GOT3 (cell line): Measurements from ENCODE around the gene MYMK.

Experiments used
- DNase-seq: peaks from one replicate; lab custom pipeline; 2025; ENCODE audit warnings: mixed read lengths; lab: John Stamatoyannopoulos, UW

Gene MYMK

DNA sequence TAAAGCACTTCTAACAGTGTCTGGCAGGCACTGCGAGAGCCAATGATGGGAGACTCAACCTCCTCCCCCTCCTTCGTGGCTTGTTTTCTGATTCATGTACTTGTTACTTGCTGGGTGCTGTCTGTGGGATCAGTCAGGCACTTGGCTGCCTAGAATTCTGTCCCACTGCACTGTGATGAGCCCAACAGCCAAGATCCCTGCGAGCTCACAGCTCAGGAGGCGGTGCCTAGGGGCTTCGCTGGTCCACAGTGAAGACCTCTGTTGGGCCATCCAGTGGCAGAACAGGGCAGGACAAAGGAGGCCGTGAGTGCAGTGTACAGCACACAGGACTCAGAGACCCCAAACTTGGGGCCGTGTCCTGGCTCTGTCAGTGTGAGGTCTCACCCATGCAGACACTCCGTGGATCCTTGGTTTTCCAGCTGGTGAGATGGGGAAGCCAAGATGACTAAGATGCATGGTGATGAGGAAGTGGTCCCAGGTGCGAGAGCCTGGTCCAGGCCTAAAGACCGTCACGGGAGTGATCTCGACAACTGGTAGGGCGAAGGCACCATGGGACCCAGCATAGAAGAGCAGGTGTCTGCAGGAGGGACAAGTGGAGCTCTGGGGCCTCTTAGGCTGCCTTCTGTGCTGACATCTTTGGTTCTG lies 19.5 kb downstream of the MYMK start:
- no peak for DNase-seq

DNA sequence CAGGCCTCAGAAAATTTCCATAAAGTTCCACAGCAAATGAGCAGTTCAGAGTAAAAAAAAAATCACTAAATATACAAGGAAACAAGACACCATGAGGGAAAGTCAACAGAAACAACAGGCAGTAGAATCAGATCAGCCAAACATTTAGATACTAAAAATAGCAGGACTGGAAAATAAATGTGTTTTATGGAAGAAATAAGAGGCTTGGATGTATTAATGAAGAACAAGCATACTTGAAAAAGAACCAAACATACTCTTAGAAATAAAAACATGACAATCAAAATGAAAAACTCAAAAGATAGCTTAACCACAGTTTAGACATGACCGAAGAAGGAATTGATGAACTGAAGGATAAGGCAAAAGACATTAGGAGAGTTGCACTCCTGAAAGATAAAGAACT lies 22.6 kb downstream of the MYMK start:
- no peak for DNase-seq

GRCh38 chr9:133499892-133500270 lies 24.9 kb downstream of the MYMK start:
- DNase-seq, result no peak

DNA sequence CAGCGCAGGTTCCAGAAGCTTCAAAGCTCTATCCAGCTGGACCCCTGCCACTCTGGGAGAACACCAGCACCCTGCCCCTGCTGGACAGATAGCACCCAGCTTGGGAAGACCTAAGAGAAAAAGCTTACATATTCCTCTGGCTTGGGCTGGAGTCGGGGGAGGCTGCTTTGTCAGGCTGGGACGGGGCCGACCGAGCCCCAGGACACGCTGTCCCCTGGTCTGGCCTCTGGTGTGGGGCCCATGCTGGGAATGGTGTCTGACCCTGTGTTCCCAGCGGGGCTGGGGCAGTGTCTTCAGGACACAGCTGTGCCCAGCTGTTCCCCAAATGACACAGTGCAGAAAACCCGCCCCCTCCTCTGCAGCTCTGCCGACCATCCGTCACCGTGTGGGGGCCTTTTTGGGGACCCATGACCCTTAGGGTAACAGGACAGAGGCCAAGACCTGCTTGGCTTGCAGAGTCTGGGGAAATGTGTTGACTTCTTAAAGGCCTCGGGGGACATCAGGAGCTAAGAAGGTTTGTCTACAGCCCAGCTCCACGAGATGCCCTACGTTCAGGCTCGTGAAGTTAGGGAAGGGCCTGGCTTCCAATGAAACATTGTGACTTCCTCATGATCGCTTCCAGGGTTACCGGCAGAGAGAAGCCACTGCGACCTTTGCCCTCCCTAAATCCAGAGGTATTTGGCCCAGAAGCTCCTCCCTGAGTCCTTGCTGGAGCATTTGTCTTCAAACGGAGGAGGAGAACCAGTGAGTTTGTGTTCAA lies 25.4 kb downstream of the MYMK start:
- no peak for DNase-seq

DNA sequence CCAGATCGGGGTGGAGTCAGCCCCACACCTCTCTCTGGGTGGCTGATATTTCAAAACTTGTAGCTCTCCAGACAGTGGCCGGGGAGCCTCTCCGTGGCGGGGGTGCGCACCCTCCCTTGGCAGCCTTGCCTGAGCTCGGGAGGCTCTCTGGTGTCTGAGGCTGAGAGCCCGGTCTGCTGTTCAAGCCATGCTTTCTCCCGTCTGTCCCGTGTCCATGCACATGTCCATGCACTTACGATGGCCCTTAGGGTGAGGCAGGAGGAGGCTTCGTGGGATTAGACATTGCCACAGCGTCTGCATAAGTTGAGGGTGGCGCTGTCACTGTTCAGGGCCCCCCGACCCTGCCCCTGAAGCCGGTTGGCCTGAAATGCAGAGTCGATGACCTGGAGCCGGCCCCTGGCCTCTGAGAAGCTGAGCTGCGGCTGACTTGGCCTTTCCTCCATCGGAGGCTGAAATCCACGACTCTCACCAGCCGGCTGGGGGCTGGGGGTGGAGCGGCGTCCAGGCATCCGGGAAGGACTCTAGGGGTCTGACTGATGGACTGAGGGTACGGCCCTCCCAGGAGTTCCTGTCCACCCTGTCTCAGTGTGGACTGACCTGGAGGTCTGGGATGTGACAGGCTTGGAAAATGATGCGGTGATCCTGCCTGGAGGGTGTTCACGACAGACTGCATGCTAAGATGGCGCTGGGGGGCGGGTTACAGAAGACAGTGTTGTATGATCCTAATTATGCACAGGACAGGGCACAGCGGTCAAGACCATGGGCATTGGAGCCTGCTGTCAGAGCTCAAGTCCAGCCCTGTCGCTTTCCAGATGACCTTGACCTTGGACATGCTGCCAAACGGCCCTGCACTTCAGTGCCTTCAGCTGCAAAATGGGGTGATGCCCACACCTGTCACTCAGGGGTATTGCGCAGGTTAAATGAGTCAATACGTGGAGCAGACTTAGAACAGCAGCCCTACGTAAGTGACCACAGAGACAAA lies 27.6 kb downstream of the MYMK start:
- DNase-seq, result no peak

GRCh38 chr9:133495327-133496293 lies 29.1 kb downstream of the MYMK start:
- DNase-seq, result no peak

GRCh38 chr9:133494636-133495326 lies 30.0 kb downstream of the MYMK start:
- no peak for DNase-seq

GRCh38 chr9:133493845-133494540 lies 30.8 kb downstream of the MYMK start:
- no peak for DNase-seq

DNA sequence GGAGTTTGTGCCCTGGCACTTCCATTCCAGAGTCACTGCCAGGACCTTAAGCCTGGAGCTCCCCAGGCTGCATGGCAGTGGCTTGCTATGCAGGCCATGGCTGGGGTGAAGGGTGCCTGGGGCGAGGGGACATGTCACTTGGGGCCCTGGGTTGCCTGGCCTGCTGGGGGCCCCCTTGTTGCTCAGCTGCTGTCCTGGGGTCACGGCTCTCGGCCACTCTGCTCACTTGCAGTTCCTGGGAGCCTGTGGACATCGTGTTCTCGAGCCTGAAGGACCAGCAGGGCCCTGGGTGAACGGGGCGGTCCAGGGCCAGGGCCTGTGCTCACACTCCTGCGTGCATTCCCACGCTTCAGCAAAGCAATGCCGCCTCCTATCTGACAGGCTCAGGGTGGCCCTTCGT lies 31.3 kb downstream of the MYMK start:
- no peak for DNase-seq

DNA sequence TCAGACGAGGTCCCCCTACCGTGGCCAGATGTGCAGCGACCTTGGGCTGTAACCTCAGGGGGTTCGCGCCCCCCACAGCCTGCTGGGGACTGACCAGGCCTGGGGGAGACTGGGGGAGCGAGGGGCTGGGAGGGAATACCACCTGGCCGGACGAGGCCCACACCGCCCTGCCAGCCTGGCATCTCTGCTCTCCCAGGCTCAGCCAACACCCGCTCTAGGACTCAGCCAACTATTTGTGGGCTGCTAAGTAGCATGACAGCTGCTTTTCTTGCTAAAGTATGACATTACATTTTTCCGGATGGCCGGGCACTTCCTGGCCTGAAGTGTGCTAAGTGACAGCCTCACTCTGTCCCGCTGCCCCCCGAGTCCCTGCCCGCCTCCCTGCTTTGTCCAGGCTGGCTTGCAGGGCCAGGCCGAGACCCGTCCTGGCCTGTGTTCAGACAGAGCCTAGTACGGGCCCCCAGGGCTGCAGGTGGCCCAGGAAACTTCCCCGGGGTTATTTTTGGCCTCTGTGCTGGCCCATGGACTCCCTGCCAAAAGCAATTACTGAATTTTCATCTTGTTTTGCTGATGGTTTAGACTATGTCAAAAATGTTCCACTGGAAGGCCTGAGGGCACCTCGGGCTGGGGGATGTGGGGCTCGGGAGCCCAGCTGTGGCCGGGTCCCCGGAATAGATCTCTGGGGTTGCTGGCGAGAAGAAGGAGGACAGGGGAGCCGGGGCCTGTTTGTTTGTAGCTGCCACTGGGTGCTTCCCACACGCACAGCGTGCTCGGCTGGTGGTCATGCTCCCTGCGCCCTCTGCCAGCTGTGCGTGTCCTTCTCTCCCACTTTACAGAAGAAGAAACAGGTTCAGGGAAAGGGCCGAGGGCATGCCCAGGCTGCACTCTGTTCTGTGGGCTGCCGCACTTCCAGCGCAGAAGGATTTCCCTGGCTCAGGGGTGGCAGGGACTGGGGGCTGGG lies 32.4 kb downstream of the MYMK start:
- no peak for DNase-seq

- DNase-seq, result no peak
Measured at GRCh38 chr9:133491656-133491925, 33.2 kb downstream of the MYMK start.

DNA sequence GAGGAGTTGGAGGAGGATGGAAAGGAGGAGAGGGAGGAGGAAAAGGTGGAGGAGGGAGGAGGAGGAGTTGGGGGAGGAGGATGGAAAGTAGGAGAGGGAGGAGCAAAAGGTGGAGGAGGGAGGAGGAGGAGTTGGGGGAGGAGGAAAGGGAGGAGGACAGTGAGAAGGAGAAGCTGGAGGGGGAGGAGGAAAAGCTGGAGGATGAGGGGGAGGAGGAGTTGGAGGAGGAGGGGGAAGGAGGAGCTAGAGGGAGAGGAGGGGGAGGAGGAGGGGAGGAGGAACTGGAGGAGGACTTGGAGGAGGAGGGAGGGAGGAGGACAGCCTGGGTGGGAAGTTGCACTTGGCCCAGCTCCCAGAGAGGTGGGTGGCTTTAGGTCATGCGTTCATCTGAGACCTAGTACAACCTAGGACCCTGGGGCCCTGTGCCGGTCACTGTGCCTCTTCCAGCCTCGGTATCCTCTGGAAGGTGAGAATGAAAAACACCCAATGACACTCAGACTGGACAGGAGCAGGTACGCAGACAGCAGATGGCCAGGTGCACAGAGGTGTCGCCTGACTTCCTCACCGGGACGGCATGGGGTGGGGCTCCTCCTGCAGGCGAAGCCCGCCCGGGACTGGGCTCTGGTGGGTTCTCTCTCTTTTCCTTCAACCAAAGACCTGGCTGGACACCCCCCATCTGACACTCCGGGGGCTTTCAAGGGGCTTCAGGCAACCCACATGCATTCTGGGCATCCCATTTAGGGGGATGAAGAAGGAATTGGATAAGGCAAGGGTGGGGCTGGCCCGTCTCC lies 33.7 kb downstream of the MYMK start:
- no peak for DNase-seq

- no peak for DNase-seq
Measured at GRCh38 chr9:133490201-133490681, 34.5 kb downstream of the MYMK start.

DNA sequence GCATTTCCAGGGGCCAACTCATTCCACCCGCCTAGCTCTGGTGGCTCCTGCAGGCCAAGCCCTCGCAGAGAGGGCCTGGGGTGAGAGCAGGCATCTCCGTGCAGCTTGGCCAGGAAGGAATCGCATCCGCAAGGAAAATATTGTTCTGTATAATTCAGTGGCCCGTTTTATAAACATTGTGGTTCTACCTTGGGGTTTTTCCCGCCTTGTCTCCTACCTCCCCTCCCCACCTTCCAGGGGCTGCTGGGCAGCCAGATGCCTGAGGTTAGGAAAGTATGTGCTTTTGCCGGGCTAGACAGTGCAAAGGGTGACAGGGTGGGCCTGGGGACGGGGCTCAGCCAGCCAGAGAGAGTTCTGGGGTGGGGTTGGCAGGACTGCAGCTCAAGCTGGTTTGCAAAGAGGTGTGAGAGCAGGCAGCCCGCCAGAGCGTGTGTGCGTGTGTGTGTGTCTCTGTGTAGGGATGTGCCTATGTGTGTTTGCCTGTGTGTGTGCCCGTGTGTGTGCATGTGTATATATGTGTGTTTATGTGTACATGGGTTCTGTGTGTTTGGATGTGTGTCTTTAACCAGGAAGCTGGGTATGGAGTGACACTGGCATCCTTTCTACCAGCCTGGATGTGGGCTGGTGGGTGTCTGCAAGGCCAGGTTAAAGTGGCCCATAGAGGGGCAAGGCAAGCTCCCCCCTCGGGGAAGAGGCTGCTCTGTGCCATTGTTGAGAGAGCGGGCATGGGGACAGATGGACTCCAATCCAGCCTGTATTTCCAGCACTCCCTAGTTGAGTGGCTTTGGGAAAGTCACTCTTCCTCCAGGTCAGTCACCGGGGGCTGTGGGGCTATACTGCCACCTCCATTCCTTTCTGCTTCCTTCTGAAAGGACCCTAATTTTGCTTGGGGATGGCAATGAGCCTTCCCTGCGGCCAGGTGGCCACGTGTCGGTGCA lies 35.2 kb downstream of the MYMK start:
- no peak for DNase-seq

GRCh38 chr9:133488686-133489252 lies 36.0 kb downstream of the MYMK start:
- no peak for DNase-seq

DNA sequence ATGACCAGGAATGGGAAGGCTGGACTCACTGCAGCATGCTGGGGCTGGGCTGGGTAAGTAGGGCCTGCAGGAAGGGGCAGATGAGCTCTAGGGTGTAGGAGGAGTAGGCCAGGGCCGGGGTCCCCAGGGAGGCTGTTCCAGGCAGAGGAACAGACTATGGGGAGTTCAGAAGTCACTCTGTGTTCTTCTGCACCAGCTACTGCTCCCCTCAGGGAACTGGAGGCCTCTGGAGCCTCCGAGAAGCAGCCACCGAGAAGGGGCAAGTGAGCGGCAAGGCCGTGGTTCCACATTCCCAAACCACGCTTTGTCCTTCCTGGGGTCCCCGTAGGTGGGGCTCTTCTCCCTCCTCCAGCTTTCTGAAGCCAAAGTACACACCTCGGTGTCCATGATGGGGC lies 37.4 kb downstream of the MYMK start:
- no peak for DNase-seq
